NT2/D1 (cell line): ENCODE measurements around the gene ACOT9.
"Not testable (repeated sequence)": the region's sequence is repeated elsewhere in the genome, so short reads cannot be mapped to it uniquely, and the experiment has no call there.

ENCODE experiments used
- DNase-seq: peaks from one replicate; pipeline ENCODE4 v3.0.0-alpha.2; 2011; ENCODE audit warnings: low read depth, low spot score
- H3K27me3 ChIP-seq: 2 replicates; pipeline ENCODE4 v1.6.0; 2011; ENCODE audit warnings: mild to moderate bottlenecking; ENCODE audit not compliant: insufficient read length, insufficient read depth
- H3K36me3 ChIP-seq: 2 replicates; pipeline ENCODE4 v1.6.1; 2011; ENCODE audit warnings: mild to moderate bottlenecking, low read length, mixed read lengths; ENCODE audit not compliant: insufficient read depth, insufficient read length
- H3K4me1 ChIP-seq: 2 replicates; pipeline ENCODE4 v1.5.1; 2011; ENCODE audit not compliant: insufficient read depth, insufficient read length
- H3K4me3 ChIP-seq: 2 replicates; pipeline ENCODE4 v1.5.1; 2011; ENCODE audit warnings: low read depth; ENCODE audit not compliant: insufficient read length
- H3K9ac ChIP-seq: 2 replicates; pipeline ENCODE4 v1.6.0; 2011; ENCODE audit warnings: low read depth; ENCODE audit not compliant: insufficient read length
- H3K9me3 ChIP-seq: 2 replicates; pipeline ENCODE4 v1.5.1; 2011; ENCODE audit warnings: mild to moderate bottlenecking, low read length; ENCODE audit not compliant: insufficient read depth
- SUZ12 ChIP-seq: IDR thresholded peaks from 2 replicates; pipeline ENCODE4 v1.6.1; 2011; ENCODE audit not compliant: insufficient read length, insufficient read depth; ENCODE audit errors: extremely low read depth
- YY1 ChIP-seq: IDR thresholded peaks from 2 replicates; pipeline ENCODE4 v1.6.1; 2011; ENCODE audit not compliant: insufficient read length, insufficient read depth
- ZNF274 ChIP-seq: IDR thresholded peaks from 2 replicates; pipeline ENCODE4 v1.6.1; 2011; ENCODE audit warnings: mild to moderate bottlenecking, low read depth, low read length

The ACOT9 gene

GRCh38 chrX:23776363-23776762 lies 33.3 kb upstream of the ACOT9 start:
- Histone ChIP-seq H3K9me3 (no peaks in the 10 kb centered on the region), H3K36me3 (no peaks in the 10 kb centered on the region), H3K27me3 (no peaks in the 10 kb centered on the region), H3K4me3 (no peak overlapping the region), H3K9ac (no peak overlapping the region), H3K4me1 (no peaks in the 10 kb centered on the region)
- DNase-seq, result no peak
- TF ChIP-seq YY1 (no peak), ZNF274 (no peak), SUZ12 (no peak)

GRCh38 chrX:23773601-23774175 lies 30.6 kb upstream of the ACOT9 start:
- H3K27me3 ChIP-seq, result no peaks in the 10 kb centered on the region
- no peak overlapping the region for H3K9ac ChIP-seq
- no peak for DNase-seq
- no peak for TF ChIP-seq ZNF274
- TF ChIP-seq SUZ12, result no peak
- no peak for TF ChIP-seq YY1
- H3K36me3 ChIP-seq, result no peaks in the 10 kb centered on the region
- H3K9me3 ChIP-seq, result no peaks in the 10 kb centered on the region
- no peak overlapping the region for H3K4me3 ChIP-seq
- H3K4me1 ChIP-seq, result no peaks in the 10 kb centered on the region

GRCh38 chrX:23771086-23771485 lies 28.0 kb upstream of the ACOT9 start:
- not testable (repeated sequence) for H3K9me3 ChIP-seq, H3K9ac ChIP-seq, H3K27me3 ChIP-seq, H3K4me3 ChIP-seq, H3K36me3 ChIP-seq, DNase-seq, H3K4me1 ChIP-seq

- TF ChIP-seq YY1 (no peak), SUZ12 (no peak), ZNF274 (no peak)
- Histone ChIP-seq H3K4me1 (no peaks in the 10 kb centered on the region), H3K36me3 (no peaks in the 10 kb centered on the region), H3K27me3 (no peaks in the 10 kb centered on the region), H3K4me3 (no peak overlapping the region), H3K9ac (no peak overlapping the region), H3K9me3 (peaks cover 13% of the 10 kb centered on the region; the same call in 1 of the 2 replicates)
- no peak for DNase-seq
Observed at GRCh38 chrX:23770142-23770541, 27.1 kb upstream of the ACOT9 start.

- DNase-seq, result no peak
- H3K27me3 ChIP-seq, result no peaks in the 10 kb centered on the region
- TF ChIP-seq ZNF274 (no peak), YY1 (no peak), SUZ12 (no peak)
- H3K36me3 ChIP-seq, result no peaks in the 10 kb centered on the region
- H3K9ac ChIP-seq, result no peak overlapping the region
- H3K4me3 ChIP-seq, result no peak overlapping the region
- peaks cover 13% of the 10 kb centered on the region; the same call in 1 of the 2 replicates for H3K9me3 ChIP-seq
- H3K4me1 ChIP-seq, result no peaks in the 10 kb centered on the region
Observed at GRCh38 chrX:23766650-23767551, 23.8 kb upstream of the ACOT9 start.

GRCh38 chrX:23765868-23766267 lies 22.8 kb upstream of the ACOT9 start:
- H3K9me3 ChIP-seq, result peaks cover 13% of the 10 kb centered on the region; the same call in 1 of the 2 replicates
- no peaks in the 10 kb centered on the region for H3K27me3 ChIP-seq
- H3K36me3 ChIP-seq, result no peaks in the 10 kb centered on the region
- no peak for TF ChIP-seq YY1
- no peak overlapping the region for H3K9ac ChIP-seq
- no peak overlapping the region for H3K4me3 ChIP-seq
- DNase-seq, result no peak
- H3K4me1 ChIP-seq, result no peaks in the 10 kb centered on the region

GRCh38 chrX:23765449-23765848 lies 22.4 kb upstream of the ACOT9 start:
- no peak for DNase-seq
- no peak for TF ChIP-seq ZNF274
- H3K9me3 ChIP-seq, result peaks cover 13% of the 10 kb centered on the region; the same call in 1 of the 2 replicates
- no peak overlapping the region for H3K4me3 ChIP-seq
- no peaks in the 10 kb centered on the region for H3K36me3 ChIP-seq
- no peaks in the 10 kb centered on the region for H3K4me1 ChIP-seq
- H3K9ac ChIP-seq, result no peak overlapping the region
- H3K27me3 ChIP-seq, result no peaks in the 10 kb centered on the region
